ENCODE data around the gene PPIF. TPM values are rescaled to one million over a fixed set of nuclear protein-coding genes. Genes with fewer than 3 reads are reported as not detected.

Gene PPIF
- total RNA-seq (2014; rRNA removed; shearing (Covaris generic)) = 65.0 and 86.7 TPM in 2 replicates
- 110 and 112 TPM in 2 replicates for polyA plus RNA-seq (2015; cell fraction: cytosol; rRNA removed)
- 81.6 and 86.9 TPM in 2 replicates for polyA plus RNA-seq (2015; cell fraction: nucleus; rRNA removed)

DNA sequence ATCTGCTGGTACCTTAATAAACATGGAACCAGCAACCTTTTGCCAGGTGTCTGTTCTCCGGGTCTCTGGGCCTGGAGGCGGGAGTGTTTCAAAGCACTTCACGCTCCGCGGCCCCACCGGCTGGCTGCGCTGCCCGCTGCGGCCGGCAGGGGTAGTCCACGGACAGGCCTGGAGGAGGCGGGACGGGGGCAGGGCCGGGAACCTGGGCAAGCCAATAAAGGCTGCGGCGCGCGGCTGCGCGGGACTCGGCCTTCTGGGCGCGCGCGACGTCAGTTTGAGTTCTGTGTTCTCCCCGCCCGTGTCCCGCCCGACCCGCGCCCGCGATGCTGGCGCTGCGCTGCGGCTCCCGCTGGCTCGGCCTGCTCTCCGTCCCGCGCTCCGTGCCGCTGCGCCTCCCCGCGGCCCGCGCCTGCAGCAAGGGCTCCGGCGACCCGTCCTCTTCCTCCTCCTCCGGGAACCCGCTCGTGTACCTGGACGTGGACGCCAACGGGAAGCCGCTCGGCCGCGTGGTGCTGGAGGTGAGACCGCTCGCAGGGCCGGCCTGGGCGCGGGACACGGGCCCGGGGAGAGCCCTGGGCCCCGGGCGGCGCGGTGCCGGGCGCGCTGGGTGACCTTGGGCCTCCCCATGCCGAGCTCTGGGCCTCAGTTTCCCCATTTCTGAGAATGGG, at the start of gene PPIF:
PPIF (plus strand) TSS at position 244 of the 668 bp plus-strand sequence; CDS start at position 324, 80 bp downstream.
- peak; percentile 88 for DNase-seq (ENCODE audit: low read depth)

DNA sequence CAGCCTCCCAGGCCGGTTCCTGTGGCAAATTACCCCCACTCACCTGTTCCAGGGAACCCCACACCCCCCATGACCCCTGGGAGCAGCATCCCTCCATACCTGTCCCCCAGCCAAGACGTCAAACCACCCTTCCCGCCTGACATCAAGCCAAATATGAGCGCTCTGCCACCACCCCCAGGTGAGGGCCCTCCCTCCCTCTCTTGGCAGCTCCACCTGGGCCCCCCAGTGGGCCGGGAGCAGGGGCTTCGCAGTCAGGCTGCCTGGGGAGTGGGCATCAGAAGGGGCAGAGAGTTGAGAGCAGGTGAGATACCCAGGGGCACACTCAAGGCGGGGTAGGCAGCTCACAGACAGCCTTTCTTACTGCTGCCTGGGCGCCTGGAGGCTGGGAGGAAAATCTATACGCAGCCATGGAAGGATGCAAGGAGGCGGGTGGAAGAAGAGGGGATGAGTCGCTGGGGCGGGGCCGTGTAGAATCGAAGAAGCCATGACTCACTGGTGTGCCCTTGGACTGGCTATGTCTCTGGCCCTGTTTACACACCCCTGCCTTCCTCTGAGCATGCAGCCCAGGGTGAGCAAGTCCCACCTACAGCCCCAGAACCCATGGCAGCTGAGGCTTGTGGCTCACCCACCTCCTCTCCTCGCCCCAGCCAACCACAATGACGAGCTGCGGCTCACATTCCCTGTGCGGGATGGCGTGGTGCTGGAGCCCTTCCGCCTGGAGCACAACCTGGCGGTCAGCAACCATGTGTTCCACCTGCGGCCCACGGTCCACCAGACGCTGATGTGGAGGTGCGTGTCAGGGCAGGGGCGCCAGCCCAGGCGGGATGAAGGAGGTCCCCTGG, 48.6 kb upstream of the PPIF start:
- DNase-seq (ENCODE audit: low read depth) = peak; percentile 99

DNA sequence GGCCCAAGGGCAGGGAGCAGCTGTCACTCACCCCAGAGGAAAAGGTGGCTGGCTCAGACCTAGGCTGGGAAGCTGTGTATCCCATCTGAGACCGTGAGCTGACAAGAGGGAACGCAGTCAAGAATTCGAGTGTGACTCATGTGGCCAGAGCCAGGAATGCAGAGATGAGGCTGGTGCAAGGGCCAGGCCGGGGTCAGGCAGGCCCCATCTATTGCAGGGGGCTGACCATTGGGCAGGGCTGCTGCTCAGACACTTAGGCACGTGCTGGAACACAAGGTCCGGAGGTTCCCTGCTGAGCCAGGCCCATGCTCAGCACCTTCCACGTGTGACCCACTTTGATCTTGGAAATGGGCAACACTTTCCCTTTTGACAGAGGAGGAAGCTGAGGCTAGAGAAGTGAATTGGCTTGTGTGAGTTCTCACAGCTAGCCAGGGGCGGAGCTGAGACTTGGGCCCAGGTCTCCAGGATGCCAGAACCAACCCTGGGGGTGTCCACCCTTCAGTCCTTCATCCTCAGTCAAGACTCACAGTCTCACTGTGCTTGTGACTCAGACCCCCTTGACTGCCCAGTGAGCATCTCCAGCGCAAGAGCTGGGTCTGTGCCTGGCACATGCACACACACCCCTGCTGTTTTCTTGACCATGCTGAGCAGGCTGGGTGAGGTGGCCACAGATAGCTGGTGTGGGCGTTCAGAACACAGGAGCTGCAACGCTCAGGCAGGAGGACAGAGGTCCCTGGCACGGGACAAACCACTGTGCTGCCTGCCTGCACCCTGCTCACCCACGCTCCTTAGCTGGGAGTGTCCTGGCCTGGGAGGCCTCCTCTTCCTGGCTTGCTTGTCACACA, 47.6 kb upstream of the PPIF start:
- DNase-seq (ENCODE audit: low read depth) = peak; percentile 91

DNA sequence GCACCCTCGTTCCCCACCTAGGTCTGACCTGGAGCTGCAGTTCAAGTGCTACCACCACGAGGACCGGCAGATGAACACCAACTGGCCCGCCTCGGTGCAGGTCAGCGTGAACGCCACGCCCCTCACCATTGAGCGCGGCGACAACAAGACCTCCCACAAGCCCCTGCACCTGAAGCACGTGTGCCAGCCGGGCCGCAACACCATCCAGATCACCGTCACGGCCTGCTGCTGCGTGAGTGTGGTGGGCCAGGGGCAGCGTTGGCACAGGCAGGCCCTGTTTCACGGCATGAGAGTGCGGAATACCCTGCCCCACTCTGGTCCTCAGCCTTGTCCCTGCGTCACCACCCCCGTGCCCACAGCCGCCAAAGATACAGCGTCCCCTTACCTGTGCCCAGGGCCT, 46.6 kb upstream of the PPIF start:
- no peak for DNase-seq (ENCODE audit: low read depth)

DNA sequence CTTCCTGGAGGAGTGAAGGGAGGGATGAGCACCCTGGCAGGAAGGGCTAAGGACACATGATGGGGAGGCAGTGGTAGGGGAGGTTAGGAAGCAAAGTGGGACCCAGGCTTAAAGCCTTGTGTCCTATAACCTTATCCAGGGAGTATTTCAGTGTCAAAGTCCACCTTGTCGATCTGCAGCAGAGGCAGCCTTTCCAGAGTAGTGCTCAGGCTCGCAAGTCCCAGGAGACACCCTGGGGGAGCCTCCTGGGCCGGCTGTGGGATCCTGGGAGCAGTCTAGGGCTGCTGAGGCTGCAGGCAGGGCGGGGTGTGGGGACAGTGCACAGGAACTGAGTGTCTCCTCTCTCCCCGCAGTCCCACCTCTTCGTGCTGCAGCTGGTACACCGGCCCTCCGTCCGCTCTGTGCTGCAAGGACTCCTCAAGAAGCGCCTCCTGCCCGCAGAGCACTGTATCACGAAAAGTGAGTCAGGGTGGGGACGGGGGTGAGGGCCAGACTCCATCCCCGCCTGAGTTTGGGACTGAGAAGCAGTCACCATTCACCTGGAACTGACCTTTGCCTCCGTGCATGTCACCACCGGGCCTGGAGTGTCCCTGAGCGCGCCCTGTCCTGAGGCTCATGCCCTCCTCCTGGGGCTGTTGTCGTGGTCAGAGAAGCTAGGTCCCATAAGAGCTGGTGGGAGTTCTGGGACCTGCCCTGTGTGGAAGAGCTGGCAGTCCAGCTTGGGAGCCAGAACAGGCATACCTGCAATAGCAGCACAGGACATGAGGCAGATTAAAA, 45.3 kb upstream of the PPIF start:
- no peak for DNase-seq (ENCODE audit: low read depth)

DNA sequence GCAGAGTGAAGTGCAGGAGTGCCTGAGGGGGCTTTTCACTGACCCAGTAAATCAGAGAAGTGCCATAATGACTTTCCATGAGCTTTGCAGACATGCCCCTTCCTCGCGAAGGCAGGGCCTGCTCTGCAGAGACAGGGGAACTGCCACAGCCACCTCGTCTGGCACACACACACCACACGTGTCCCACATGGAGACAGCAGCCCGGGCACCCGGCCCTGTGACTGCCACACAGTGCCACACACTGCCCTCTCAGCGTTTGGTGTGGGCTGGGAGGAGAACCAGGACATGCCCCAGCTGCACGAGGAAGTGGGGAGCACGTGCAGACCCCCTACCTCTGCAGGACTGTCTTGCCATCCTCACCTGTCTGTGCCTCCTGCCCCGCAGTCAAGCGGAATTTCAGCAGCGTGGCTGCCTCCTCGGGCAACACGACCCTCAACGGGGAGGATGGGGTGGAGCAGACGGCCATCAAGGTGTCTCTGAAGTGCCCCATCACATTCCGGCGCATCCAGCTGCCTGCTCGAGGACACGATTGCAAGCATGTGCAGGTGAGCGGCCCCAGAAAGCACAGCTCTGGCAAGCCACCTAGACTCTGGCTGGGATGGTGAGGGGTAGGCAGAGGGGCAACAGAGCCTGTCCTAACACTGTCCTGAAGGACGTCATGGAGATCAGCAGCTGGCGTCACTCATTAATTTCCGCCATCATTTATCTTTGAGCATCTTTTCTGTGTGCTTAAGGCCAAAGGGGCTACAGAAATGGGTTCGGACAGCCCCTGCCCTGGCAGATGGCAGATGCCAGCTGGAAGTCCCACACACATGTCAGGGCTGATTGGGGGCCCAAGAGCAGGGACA, 43.4 kb upstream of the PPIF start:
- no peak for DNase-seq (ENCODE audit: low read depth)

DNA sequence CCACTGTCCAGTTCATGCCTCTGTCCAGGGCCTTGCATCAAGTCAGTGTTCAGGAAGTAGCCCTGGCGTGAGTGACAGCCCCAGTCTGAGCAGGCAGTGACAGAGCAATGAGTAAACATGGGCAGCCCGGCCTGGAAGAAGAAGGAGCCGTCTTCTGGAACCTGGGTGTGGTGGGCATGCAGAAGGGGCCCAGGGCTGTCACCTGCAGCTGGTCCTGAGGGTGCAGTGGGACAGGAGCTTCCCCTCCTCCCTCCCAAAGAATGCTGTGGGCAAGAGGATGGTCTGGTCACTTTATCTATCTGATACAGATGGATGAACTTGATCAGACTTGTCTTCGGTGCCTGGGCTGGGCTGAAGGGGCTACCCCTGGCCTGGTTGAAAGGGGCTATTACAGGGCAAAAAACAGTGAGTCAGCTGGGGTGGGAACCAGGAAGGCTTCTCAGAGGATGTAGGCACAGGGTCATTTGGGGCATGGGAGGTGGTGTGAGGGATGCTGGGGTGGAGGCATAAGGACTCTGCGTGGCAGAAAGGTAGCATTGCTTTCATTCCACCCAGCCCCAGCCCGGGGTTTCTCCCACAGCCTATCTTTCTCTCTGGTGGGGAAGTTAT, 42.7 kb upstream of the PPIF start:
- peak; percentile 36 for DNase-seq (ENCODE audit: low read depth)

DNA sequence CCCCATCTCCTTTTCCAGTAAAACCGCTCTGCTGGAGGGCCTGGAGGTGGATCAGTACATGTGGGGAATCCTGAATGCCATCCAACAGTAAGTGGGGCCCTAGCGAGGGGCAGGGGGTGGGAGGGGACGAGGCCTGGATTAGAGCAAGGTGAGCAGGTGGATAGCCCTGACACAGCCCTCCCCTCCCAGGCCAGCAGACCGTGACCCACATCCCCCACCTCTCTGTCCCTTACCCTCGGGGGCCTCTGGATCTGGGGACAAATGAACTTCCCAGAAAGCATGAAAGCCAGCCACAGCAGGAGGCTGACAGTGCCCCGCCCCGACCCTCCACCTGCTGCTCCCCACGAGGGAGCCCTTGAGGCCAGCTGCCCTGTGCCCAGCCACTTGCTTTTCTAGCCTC, 41.8 kb upstream of the PPIF start:
- no peak for DNase-seq (ENCODE audit: low read depth)

DNA sequence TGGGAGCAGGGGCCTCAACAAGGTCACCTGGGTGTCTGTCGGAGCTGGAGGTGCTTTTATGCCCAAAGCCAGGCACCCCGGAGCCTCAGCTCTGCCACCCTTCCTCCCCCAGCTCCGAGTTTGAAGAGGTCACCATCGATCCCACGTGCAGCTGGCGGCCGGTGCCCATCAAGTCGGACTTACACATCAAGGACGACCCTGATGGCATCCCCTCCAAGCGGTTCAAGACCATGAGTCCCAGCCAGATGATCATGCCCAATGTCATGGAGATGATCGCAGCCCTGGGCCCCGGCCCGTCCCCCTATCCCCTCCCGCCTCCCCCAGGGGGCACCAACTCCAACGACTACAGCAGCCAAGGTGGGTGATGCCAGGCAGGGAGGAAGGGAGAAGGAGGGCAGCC, 41.3 kb upstream of the PPIF start:
- DNase-seq (ENCODE audit: low read depth) = no peak

DNA sequence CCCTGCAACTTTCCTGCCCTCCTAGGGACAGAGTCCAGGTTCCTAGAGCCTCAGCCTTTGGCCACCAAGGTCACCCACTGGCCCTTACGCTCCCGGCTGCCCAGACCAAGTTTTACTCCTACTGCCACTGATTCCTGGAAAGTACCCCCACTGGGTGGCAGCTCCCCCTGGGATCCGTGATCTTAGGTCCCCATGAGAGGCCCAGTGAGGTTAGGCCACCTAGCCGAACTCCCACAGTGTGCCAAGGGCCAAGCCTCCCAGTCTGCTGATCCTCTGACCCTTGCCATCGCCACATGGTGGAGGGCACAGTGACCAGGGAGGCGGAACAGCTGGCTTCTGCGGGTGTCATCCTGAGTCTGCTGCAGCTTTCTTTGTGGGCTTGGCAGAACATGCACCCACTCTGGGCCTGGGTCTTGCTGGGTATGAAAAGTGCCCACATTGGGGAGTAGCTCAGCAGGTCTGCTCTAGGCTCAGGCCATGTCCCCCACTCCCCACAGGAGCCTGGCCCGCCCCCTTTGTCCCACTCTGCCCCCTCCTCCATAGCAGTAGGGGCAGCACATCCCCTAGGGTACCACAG, 40.5 kb upstream of the PPIF start:
- DNase-seq (ENCODE audit: low read depth) = no peak

DNA sequence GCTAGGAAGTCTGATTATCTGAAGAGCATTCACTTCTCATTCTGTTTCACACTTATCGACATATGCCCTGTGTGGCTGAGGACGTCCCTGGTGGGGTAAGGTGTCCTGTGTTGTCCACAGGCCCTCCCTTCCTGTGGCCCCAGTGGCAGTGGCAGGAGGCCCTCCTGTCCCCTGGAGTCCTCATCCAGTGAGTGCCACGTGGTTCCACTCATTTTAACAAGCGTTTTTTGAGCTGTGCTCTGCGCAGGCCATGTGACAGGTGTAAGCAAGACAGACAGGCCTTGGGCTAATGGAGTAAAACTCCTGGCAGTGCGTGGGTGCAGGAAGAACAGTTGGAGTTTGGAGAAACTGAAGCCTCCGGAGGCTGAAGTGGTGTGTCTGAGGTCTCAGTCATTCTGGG, 39.3 kb upstream of the PPIF start:
- no peak for DNase-seq (ENCODE audit: low read depth)

DNA sequence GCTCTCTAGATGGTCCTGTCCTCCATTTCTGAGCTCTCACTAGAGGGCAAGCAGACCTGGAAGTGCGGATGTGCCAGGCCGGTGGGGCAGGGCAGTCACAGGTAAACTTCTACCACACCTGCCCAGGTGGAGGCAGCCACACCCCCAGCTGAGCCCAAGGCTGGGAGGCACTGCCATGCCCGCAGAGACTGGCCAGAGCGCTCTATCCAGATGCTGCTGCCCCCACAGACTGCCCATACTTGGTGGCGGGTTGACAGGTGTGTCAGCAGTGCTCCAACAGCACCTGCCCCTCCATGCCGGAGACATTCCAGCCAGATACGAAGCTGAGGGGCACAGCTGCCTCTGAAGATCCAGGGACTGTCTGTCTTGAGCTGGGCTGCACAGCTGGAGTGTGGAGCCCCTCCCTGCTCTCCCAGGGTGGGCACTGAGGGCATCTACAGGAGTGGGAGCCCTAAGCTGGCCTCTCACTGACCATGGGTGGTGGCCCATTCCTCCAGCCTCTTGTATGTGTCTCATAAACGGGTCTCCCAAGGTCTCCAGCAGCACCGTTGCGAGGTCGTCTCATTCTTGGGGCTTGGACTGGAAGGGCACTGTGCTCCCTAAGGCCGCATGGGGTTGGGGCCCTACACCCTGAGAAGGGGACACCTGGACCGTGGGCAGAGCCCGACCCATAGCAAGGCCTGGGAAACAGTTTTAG, 38.2 kb upstream of the PPIF start:
- no peak for DNase-seq (ENCODE audit: low read depth)

DNA sequence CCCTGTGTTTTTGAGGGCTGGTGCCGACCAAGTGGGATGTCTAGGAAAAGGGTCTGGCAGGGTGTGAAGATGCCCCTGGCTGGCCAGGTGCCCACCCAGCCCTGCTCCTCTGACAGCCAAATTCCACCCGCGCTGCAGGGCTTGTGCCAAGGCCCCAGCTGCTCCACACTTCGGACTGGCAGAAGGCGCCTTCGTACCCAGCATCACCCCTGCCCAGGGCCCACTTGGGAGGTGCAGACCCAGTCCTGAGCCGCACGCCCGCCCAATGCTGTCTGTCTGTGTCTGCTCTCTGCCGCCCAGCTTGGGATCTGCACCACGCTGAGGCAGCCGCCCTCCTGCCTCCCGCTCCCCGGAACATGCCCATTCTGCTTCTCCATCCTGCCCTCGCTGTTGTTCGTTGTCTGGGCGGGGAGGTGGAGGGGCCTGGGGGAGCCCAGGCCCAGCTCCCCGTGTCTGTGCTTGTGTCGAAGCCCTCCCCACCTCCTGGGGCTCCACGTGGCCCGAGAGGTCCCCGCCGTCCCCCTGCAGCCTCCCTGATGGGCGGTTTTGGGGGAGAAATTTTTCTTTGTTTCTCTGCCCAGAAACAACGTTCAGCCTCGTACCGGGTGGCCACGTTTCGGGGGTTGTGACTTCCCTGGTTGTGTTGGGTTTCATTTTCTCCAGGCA, 36.9 kb upstream of the PPIF start:
- DNase-seq (ENCODE audit: low read depth) = no peak

DNA sequence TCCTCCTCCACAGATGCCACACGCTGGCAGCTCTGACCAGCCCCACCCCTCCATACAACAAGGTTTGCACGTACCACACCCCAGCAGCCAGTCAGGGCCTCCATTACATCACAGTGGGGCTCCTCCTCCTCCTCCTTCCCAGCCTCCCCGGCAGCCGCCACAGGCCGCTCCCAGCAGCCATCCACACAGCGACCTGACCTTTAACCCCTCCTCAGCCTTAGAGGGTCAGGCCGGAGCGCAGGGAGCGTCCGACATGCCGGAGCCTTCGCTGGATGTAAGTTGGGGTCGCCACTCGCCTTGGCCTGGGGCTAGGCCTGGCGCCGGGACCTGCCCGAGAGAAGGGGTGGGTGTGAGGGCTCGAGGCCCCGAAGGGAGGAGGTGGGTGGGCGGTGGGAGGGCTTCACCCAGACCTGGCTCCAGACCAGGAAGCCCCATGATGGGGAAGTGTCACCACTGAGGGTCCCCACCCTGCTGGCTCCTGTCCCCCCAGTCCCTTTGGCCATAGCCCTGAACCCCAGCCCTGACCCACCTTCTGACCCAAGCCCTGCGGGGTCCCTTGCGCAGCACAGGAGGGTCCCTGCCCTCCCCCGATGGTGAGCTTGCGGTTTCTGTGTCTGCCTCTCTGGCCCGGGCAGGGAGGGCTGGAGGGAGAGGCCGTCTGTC, 36.2 kb upstream of the PPIF start:
- no peak for DNase-seq (ENCODE audit: low read depth)

DNA sequence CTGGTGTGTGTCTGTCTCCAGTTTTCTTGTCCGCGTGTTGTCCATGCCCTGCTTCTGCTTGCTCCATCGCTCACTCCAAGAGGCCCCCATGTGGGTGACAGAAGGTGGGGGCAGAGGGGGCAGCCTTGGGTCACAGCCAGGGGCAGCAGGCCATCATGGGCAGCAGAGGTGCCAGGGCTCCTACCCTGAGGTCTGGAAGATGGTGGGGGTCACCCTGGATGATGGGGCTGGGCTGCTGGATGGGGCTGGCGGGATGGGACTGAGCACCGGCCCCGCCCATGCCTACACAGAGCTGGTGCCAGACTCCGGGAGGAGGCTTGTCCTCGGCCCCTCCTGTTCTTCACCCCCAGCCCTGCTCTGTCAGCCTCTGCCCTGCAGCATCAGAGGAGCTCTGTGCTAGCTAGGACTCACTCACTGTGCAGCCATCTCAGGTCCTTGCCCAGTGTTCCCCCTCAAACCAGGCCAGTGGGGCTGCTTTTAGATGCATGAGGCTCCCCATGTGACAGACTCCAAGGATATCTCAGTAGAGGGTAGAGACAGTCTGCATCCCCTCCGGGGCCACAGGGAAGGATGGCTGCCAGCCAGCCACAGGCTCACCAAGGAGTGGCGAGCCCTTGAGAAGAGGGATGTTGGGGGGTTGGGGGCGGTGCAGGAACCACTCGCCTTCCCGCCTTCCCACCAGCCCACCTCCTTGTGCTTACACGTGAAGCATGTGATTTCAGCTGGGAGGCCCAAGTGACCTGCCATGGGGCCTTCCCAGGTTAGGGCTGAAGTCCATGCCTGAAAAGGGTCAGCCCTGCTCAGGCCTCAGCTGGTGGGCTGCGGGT, 35.5 kb upstream of the PPIF start:
- DNase-seq (ENCODE audit: low read depth) = no peak

DNA sequence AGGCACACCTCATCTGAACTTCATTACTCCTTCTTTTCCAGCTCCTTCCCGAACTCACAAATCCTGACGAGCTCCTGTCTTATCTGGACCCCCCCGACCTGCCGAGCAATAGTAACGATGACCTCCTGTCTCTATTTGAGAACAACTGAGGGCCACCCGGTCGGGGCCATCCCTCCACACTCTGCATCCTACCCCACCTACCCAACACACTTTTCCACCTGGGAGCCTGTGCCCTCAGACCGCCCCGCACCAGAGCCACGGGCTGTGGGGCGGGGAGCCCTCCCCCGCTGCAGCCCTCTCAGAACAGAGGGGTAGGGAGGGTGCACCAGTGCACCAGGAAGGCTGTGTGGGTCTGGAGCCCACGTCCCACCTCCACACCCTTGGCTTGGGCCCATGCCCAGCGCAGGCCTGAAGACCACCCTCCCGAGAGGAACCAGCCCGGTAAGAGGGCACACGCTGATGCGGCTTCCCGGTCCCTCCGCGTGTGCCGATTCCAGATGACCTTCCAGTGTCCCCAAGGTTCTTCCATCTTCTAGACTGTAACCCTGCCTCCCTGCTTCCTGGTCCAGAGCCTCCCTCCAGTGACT, 34.6 kb upstream of the PPIF start:
- DNase-seq (ENCODE audit: low read depth) = no peak

Measured in HT1080 (cell line).